DND-41 (cell line): ENCODE data around the gene HIBCH.
A peak's percentile ranks its signal among the peaks of the same experiment; 100 is the strongest.

Experiments used
- ATAC-seq: fragments of 200-7000 bp; cut with Tn5 transposase; 3 replicates; pipeline ENCODE4 v1.9.1; 2021; ENCODE audit warnings: low read depth; ENCODE audit not compliant: insufficient read depth
- DNase-seq: peaks from one replicate; pipeline ENCODE4 v3.0.0-alpha.2; 2020
- H2AFZ ChIP-seq: 2 replicates; pipeline ENCODE4 v1.6.0; 2012; ENCODE audit warnings: low read depth, low read length
- H3K27ac ChIP-seq: 2 replicates; pipeline ENCODE4 v1.5.1; 2012; ENCODE audit warnings: low read length, inconsistent platforms
- H3K27me3 ChIP-seq: fragments of 200-600 bp; sonication (generic); 2 replicates; pipeline ENCODE4 v1.6.0; 2012; ENCODE audit warnings: low read length, mild to moderate bottlenecking, inconsistent platforms; ENCODE audit not compliant: insufficient read depth, poor library complexity
- H3K36me3 ChIP-seq: 2 replicates; pipeline ENCODE4 v1.5.1; 2012; ENCODE audit warnings: low read length, inconsistent platforms; ENCODE audit not compliant: insufficient read depth
- H3K4me1 ChIP-seq: 2 replicates; pipeline ENCODE4 v1.5.1; 2012; ENCODE audit warnings: mild to moderate bottlenecking, low read length; ENCODE audit not compliant: insufficient read depth
- H3K4me2 ChIP-seq: 2 replicates; pipeline ENCODE4 v1.6.0; 2012; ENCODE audit warnings: mild to moderate bottlenecking, moderate library complexity, low read length, inconsistent platforms; ENCODE audit not compliant: insufficient read depth
- H3K4me3 ChIP-seq, 2 experiments: fragments of 200-600 bp in 1 of 2; shearing (Covaris generic) in 1 of 2; 2 replicates each; pipeline ENCODE4 v1.5.1; 2012 to 2016; ENCODE audit warnings: inconsistent platforms in 2 of 2, low read length in 2 of 2, mild to moderate bottlenecking in 2 of 2, low read depth in 1 of 2, moderate library complexity in 1 of 2
- H3K79me2 ChIP-seq: 2 replicates; pipeline ENCODE4 v1.6.0; 2012; ENCODE audit warnings: low read length, inconsistent platforms; ENCODE audit not compliant: insufficient read depth
- H3K9ac ChIP-seq: 2 replicates; pipeline ENCODE4 v1.6.0; 2012; ENCODE audit warnings: low read depth, mild to moderate bottlenecking, inconsistent platforms, low read length, moderate library complexity
- H3K9me3 ChIP-seq: 2 replicates; pipeline ENCODE4 v1.5.1; 2012; ENCODE audit warnings: low read length, moderate library complexity, mild to moderate bottlenecking, inconsistent platforms; ENCODE audit not compliant: insufficient read depth, severe bottlenecking
- H4K20me1 ChIP-seq: 2 replicates; pipeline ENCODE4 v1.6.0; 2012; ENCODE audit warnings: low read length; ENCODE audit not compliant: insufficient read depth
- CTCF ChIP-seq: IDR thresholded peaks from 2 replicates; pipeline ENCODE4 v1.5.1; 2012; ENCODE audit warnings: borderline replicate concordance, low read length, moderate library complexity, mild to moderate bottlenecking; ENCODE audit not compliant: poor library complexity, severe bottlenecking; ENCODE audit errors: extremely low read depth
- EZH2 ChIP-seq: IDR thresholded peaks from 3 replicates; pipeline ENCODE4 v1.6.1; 2012; ENCODE audit warnings: borderline replicate concordance, low read depth, mild to moderate bottlenecking, moderate library complexity, low read length, inconsistent platforms; ENCODE audit not compliant: severe bottlenecking

HIBCH gene

DNA sequence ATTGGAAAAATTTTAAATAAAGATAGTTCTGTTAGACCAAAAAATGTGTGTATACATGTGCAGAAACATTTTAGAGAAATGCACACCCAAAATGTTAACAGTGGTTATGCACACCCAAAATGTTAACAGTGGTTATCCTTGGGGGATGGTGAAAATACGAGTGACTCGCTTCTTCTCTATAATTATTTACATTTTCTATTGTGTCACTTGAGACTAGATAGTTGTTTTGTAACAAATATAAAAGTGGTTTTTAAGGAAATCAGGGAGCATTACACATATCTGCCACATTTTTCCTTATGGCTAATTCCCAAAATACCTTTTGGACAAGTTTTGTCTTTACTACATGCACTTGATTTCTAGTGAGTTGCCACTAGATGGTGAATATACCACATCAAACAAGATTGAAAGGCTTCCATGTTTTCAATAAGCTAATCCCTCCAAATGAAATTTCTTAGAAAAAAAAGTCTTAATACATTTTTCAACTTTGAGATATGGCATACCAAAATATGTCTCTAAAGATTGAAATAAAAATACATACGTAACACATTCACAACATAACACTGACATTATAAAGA, 9.0 kb upstream of the HIBCH start:
- DNase-seq (no peak), ATAC-seq (no peak)
- no peaks in the 10 kb centered on the region for H3K9me3 ChIP-seq
- H3K36me3 ChIP-seq, result no peaks in the 10 kb centered on the region
- H3K27ac ChIP-seq, result no peak overlapping the region
- no peaks in the 10 kb centered on the region for H3K27me3 ChIP-seq
- no peak overlapping the region for H3K4me3 ChIP-seq
- TF ChIP-seq CTCF (peak; percentile 24), EZH2 (no peak)
- H4K20me1 ChIP-seq, result no peaks in the 10 kb centered on the region
- no peaks in the 10 kb centered on the region for H3K4me1 ChIP-seq
- no peaks in the 10 kb centered on the region for H3K79me2 ChIP-seq
- H3K4me2 ChIP-seq, result no peak overlapping the region
- H2AFZ ChIP-seq, result no peak overlapping the region
- no peak overlapping the region for H3K9ac ChIP-seq

- Histone ChIP-seq H3K27ac (no peak overlapping the region), H3K4me3 (no peak overlapping the region), H3K9ac (no peak overlapping the region), H4K20me1 (no peaks in the 10 kb centered on the region), H3K4me1 (no peaks in the 10 kb centered on the region), H3K79me2 (no peaks in the 10 kb centered on the region), H3K4me2 (no peak overlapping the region), H3K9me3 (no peaks in the 10 kb centered on the region), H2AFZ (no peak overlapping the region), H3K27me3 (no peaks in the 10 kb centered on the region), H3K36me3 (no peaks in the 10 kb centered on the region)
- ATAC-seq, result no peak
- TF ChIP-seq EZH2, result no peak
- TF ChIP-seq CTCF, result no peak
- DNase-seq, result no peak
These were observed 8.4 kb upstream of the HIBCH start for GRCh38 chr2:190327867-190328572.

DNA sequence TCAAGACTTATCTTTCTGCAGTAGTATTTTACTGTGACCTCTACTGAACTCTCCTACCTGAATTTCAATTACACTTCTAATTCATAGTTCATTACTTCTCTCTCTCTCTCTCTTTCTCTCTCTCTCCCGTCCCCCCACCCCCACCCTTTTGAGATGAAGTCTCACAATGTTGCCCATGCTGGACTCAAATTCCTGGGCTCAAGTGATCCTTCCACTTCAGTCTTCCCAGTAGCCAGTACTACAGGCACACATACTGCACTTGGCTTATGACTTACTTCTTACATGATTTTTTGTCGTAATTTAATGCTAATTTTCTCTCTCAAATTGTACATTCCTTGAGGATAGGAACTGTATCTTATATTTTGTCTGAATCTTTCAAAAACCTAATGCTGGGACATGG, 6.0 kb upstream of the HIBCH start:
- Histone ChIP-seq H3K9ac (no peak overlapping the region), H3K9me3 (no peaks in the 10 kb centered on the region), H3K79me2 (peaks cover 1% of the 10 kb centered on the region; the same call in 1 of the 2 replicates), H2AFZ (no peak overlapping the region), H3K4me1 (peaks cover 10% of the 10 kb centered on the region), H3K4me2 (no peak overlapping the region), H4K20me1 (no peaks in the 10 kb centered on the region), H3K27me3 (no peaks in the 10 kb centered on the region), H3K36me3 (no peaks in the 10 kb centered on the region), H3K27ac (no peak overlapping the region), H3K4me3 (no peak overlapping the region)
- ATAC-seq (no peak), DNase-seq (no peak)
- TF ChIP-seq CTCF, result no peak
- no peak for TF ChIP-seq EZH2

DNA sequence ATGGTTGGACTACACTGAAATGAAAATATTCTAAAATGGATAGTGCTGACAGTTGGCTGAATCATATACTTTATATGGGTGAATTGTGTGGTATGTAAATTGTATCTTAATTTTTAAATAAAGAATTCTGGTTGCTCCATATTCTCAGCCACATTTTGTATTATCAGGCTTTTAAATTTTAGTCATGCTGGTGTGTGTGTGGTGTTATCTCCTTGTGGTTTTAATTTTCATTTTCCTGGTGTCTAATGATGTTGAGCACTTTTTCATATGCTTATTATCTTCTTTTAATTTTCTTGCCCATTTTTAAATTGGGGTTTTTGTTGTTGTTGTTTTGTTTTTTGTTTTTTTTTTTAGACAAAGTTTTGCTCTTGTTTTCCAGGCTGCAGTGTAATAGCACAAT, 3.8 kb upstream of the HIBCH start:
- H2AFZ ChIP-seq, result no peak overlapping the region
- no peaks in the 10 kb centered on the region for H3K9me3 ChIP-seq
- no peak overlapping the region for H3K27ac ChIP-seq
- H3K36me3 ChIP-seq, result no peaks in the 10 kb centered on the region
- no peak overlapping the region for H3K9ac ChIP-seq
- H3K79me2 ChIP-seq, result peaks cover 19% of the 10 kb centered on the region
- H3K27me3 ChIP-seq, result no peaks in the 10 kb centered on the region
- H3K4me3 ChIP-seq, result no peak overlapping the region
- H3K4me1 ChIP-seq, result peaks cover 26% of the 10 kb centered on the region
- H3K4me2 ChIP-seq, result no peak overlapping the region
- TF ChIP-seq EZH2 (no peak), CTCF (no peak)
- H4K20me1 ChIP-seq, result no peaks in the 10 kb centered on the region
- ATAC-seq (no peak), DNase-seq (no peak)
